Esophagus squamous epithelium (tissue), 4 donors: ENCODE data around the gene OS9.

Experiments used
- POLR2A ChIP-seq, 4 donors: fragments of 450-650 bp; IDR thresholded peaks; one replicate each; pipeline ENCODE4 v1.6.1; 2017; ENCODE audit warnings: antibody characterized with exemption in 4 of 4, mild to moderate bottlenecking in 4 of 4, moderate library complexity in 3 of 4
- TF ChIP-seq, protein P1 (sequence below), 6 experiments: fragments of 450-650 bp in 4 of 6; fragments of 200-600 bp in 2 of 6; sonication (generic) in 2 of 6; IDR thresholded peaks; one replicate each; pipeline ENCODE4 v1.5.1; 2016 to 2019; ENCODE audit warnings: antibody characterized with exemption in 6 of 6, mild to moderate bottlenecking in 4 of 6, moderate library complexity in 4 of 6

DNA sequence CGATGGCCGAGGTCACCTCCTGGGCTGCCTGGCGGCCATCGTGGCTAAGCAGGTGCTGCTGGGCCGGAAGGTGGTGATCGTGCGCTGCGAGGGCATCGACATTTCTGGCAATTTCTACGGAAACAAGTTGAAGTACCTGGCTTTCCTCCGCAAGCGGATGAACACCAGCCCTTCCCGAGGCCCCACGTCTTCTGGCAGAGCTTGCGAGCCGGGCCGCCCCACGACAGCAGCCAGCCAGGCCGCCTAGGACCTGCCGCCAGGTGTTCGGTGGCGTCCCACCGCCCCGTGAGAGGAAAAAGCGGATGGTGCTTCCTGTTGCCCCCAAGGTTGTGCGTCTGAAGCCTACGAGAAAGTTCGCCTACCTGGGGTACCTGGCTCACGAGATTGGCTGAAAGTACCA, 19.2 kb upstream of the OS9 start:
- TF ChIP-seq POLR2A (IDR thresholded peaks at IDR 0.05), result no peak
- TF ChIP-seq, protein P1, sequence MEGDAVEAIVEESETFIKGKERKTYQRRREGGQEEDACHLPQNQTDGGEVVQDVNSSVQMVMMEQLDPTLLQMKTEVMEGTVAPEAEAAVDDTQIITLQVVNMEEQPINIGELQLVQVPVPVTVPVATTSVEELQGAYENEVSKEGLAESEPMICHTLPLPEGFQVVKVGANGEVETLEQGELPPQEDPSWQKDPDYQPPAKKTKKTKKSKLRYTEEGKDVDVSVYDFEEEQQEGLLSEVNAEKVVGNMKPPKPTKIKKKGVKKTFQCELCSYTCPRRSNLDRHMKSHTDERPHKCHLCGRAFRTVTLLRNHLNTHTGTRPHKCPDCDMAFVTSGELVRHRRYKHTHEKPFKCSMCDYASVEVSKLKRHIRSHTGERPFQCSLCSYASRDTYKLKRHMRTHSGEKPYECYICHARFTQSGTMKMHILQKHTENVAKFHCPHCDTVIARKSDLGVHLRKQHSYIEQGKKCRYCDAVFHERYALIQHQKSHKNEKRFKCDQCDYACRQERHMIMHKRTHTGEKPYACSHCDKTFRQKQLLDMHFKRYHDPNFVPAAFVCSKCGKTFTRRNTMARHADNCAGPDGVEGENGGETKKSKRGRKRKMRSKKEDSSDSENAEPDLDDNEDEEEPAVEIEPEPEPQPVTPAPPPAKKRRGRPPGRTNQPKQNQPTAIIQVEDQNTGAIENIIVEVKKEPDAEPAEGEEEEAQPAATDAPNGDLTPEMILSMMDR (IDR thresholded peaks at IDR 0.05), result no peak
